SK-N-SH (cell line): ENCODE measurements around the gene KRTAP12-2.
"Not testable (repeated sequence)": the region's sequence is repeated elsewhere in the genome, so short reads cannot be mapped to it uniquely, and the experiment has no call there.

Experiments used
- CTCF ChIP-seq: fragments of 200-600 bp; sonication (generic); IDR thresholded peaks from 2 replicates; pipeline ENCODE4 v1.6.1; 2017; ENCODE audit warnings: antibody characterized with exemption, mild to moderate bottlenecking, moderate library complexity
- MAX ChIP-seq: IDR thresholded peaks from 2 replicates; pipeline ENCODE4 v1.4.0; 2012; ENCODE audit warnings: low read depth
- USF2 ChIP-seq: fragments of 150-350 bp; IDR thresholded peaks from 2 replicates; pipeline ENCODE4 v1.6.1; 2017; ENCODE audit warnings: antibody characterized with exemption, low read length, low read depth, borderline replicate concordance

- not testable (repeated sequence) for TF ChIP-seq USF2, MAX, CTCF
Measured at GRCh38 chr21:44685050-44685449, 18.3 kb upstream of the KRTAP12-2 start.
